ENCODE results near the gene NOP10. TPM values are rescaled to one million over a fixed set of nuclear protein-coding genes. Genes with fewer than 3 reads are reported as not detected.
A peak's percentile ranks its signal among the peaks of the same experiment; 100 is the strongest.
"Not testable (repeated sequence)": the region's sequence is repeated elsewhere in the genome, so short reads cannot be mapped to it uniquely, and the experiment has no call there.

Gene NOP10
- polyA plus RNA-seq, 1 of the 3 experiments (the other 2 are of a cell fraction) = 440 TPM

- TF ChIP-seq TAF1 (IDR thresholded peaks at IDR 0.05; ENCODE audit: borderline replicate concordance, low read depth, low read length) (peak; percentile 93), POLR2AphosphoS5 (IDR thresholded peaks at IDR 0.05; ENCODE audit: low read depth, low read length) (peak; percentile 96), RCOR1 (IDR thresholded peaks at IDR 0.05; ENCODE audit: low read length) (peak; percentile 89), RAD21 (IDR thresholded peaks at IDR 0.05; ENCODE audit: low read length) (peak; percentile 77)
- TF ChIP-seq, protein P1, sequence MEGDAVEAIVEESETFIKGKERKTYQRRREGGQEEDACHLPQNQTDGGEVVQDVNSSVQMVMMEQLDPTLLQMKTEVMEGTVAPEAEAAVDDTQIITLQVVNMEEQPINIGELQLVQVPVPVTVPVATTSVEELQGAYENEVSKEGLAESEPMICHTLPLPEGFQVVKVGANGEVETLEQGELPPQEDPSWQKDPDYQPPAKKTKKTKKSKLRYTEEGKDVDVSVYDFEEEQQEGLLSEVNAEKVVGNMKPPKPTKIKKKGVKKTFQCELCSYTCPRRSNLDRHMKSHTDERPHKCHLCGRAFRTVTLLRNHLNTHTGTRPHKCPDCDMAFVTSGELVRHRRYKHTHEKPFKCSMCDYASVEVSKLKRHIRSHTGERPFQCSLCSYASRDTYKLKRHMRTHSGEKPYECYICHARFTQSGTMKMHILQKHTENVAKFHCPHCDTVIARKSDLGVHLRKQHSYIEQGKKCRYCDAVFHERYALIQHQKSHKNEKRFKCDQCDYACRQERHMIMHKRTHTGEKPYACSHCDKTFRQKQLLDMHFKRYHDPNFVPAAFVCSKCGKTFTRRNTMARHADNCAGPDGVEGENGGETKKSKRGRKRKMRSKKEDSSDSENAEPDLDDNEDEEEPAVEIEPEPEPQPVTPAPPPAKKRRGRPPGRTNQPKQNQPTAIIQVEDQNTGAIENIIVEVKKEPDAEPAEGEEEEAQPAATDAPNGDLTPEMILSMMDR (IDR thresholded peaks at IDR 0.05) = peak; percentile 94
Measured at GRCh38 chr15:34342737-34343575, at the start of gene NOP10, which contains the start of gene NUTM1 (continued).

DNA sequence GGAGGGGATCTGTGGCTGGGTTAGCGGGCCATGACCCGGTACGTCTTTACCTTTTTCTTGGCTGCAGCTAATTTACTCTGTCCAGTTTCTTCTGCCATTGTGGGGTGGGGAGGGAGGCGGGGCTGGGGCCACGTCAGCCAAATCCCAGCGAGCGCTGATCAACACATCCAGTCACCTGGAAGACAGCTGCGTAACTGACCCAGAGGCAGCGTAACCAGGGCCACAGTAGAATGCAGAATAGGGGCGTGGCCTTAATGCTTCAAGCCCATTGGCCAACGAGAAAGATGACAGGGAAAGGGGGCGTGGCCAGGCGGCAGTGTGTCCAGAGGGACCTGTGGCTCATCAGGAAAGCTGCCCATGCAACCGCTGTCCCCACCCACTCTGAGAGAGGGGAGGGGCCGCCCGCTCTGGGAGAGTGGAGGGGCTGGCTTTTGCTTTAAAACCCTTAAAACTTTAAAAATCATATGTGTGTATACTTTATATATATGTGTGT, 46.7 kb upstream of the NOP10 start:
- H3K27ac ChIP-seq (ENCODE audit: low read depth in 2 of 2, low read length in 1 of 2); DNase-seq; CTCF ChIA-PET; H3K9ac ChIP-seq; H4K20me1 ChIP-seq (ENCODE audit: insufficient read depth); H2AFZ ChIP-seq (ENCODE audit: low read depth); POLR2A ChIA-PET; H3K79me2 ChIP-seq (ENCODE audit: insufficient read depth); H3K4me2 ChIP-seq; H3K4me1 ChIP-seq (ENCODE audit: control insufficient read depth in 1 of 2, insufficient read depth in 2 of 2, low read depth in 1 of 2, low read length in 1 of 2); H3K36me3 ChIP-seq (replicated peaks in 1 of 2; ENCODE audit: control insufficient read depth in 1 of 2, insufficient read depth in 2 of 2, low read length in 1 of 2); H3K27me3 ChIP-seq (ENCODE audit: insufficient read depth); H3K9me2 ChIP-seq; H3K4me3 ChIP-seq (ENCODE audit: low read depth in 2 of 2, low read length in 1 of 2); H3F3A ChIP-seq (replicated peaks; ENCODE audit: insufficient read depth); H3K9me3 ChIP-seq: not testable (repeated sequence)
- no CpG with 5 or more reads among the region's 16 CpGs for WGBS (ENCODE audit: low lambda C conversion rate)

DNA sequence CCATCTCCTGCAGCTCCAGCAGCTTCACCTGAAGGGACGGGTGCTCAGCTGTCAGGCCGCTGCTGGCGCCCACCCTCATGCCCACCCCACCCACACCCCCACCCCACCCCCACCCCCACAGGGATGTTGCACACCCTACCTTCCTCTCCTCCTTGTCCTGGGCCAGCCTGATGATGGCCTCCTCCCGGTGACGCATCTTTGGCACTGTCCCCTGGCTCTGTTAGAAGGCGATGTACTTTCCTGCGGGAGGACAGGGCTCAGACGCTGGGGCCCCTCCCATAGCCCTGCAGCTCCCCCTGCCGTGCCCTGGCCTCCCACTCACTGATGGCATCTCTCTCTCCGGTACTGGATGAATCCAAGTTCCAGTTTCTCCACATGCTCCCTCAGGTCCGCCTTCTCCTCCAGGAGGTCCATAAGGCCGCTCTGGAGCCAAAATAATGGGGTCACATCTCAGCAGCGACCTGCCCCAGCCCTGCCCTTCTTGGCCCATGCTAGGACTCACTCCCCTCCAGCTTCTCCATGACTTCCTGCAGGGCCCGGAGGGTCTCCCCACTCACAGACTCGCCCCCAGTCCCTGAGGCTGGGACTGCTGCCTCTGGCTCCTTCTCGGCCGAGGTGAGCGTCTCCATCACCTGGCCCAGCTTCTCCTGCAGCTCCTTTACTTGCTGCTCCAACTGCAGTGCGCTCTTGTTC, 39.0 kb upstream of the NOP10 start:
- H3K4me3 ChIP-seq (ENCODE audit: low read depth in 2 of 2, low read length in 1 of 2); H3K9me2 ChIP-seq; H3K9me3 ChIP-seq; H3K9ac ChIP-seq; H3K27ac ChIP-seq (ENCODE audit: low read depth in 2 of 2, low read length in 1 of 2); H4K20me1 ChIP-seq (ENCODE audit: insufficient read depth); H3K36me3 ChIP-seq (replicated peaks in 1 of 2; ENCODE audit: control insufficient read depth in 1 of 2, insufficient read depth in 2 of 2, low read length in 1 of 2); H3K27me3 ChIP-seq (ENCODE audit: insufficient read depth); H3K79me2 ChIP-seq (ENCODE audit: insufficient read depth); POLR2A ChIA-PET; H3K4me1 ChIP-seq (ENCODE audit: control insufficient read depth in 1 of 2, insufficient read depth in 2 of 2, low read depth in 1 of 2, low read length in 1 of 2); DNase-seq; CTCF ChIA-PET; H2AFZ ChIP-seq (ENCODE audit: low read depth); H3F3A ChIP-seq (replicated peaks; ENCODE audit: insufficient read depth); H3K4me2 ChIP-seq: not testable (repeated sequence)
- WGBS (ENCODE audit: low lambda C conversion rate) = no CpG with 5 or more reads among the region's 19 CpGs

DNA sequence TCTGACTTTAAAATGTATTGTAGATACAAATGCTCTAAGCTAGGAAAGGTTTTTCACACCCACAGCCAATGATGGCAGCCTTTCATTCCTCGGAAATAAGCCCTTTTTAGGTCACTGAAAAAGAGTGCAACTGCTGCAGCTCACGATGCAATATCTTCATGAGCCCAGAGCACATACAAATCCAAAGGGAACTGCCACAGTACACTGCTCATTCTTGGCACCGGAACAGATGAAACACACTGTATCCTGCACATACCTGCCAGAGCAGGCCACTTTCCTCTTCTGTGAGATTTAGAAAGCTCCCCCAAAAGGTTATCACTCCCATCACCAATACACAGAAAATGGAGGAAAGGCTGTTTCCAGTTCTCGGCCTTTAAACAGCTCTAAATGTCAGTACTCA, 37.6 kb upstream of the NOP10 start:
- H3K27me3 ChIP-seq (ENCODE audit: insufficient read depth); H3K4me2 ChIP-seq; H3K9ac ChIP-seq; H3K36me3 ChIP-seq (replicated peaks in 1 of 2; ENCODE audit: control insufficient read depth in 1 of 2, insufficient read depth in 2 of 2, low read length in 1 of 2); H4K20me1 ChIP-seq (ENCODE audit: insufficient read depth); H3K79me2 ChIP-seq (ENCODE audit: insufficient read depth); H3K4me3 ChIP-seq (ENCODE audit: low read depth in 2 of 2, low read length in 1 of 2); H3K9me3 ChIP-seq; CTCF ChIA-PET; H2AFZ ChIP-seq (ENCODE audit: low read depth); H3K4me1 ChIP-seq (ENCODE audit: control insufficient read depth in 1 of 2, insufficient read depth in 2 of 2, low read depth in 1 of 2, low read length in 1 of 2); DNase-seq; H3K27ac ChIP-seq (ENCODE audit: low read depth in 2 of 2, low read length in 1 of 2); POLR2A ChIA-PET; H3F3A ChIP-seq (replicated peaks; ENCODE audit: insufficient read depth); H3K9me2 ChIP-seq: not testable (repeated sequence)
- WGBS (ENCODE audit: low lambda C conversion rate) = 67% methylated on average over 3 of the region's 4 CpGs
